Mammary epithelial cell (primary cell): Measurements from ENCODE around the gene ANTXR2.

ENCODE experiments used
- CTCF ChIP-seq, 2 donors: IDR thresholded peaks in 1 of 2; conservative IDR thresholded peaks in 1 of 2; 2 replicates each; pipeline ENCODE4 v1.5.1; 2011 to 2012; ENCODE audit warnings: inconsistent platforms in 2 of 2, low read length in 2 of 2, mild to moderate bottlenecking in 2 of 2, control low read depth in 1 of 2, low read depth in 1 of 2; ENCODE audit not compliant: insufficient read depth in 1 of 2; ENCODE audit errors: extremely low read depth in 1 of 2
- EZH2 ChIP-seq: IDR thresholded peaks from 2 replicates; pipeline ENCODE4 v1.6.1; 2012; ENCODE audit warnings: low read length, inconsistent platforms, borderline replicate concordance

- TF ChIP-seq CTCF (conservative IDR thresholded peaks at IDR 0.05 in 1 of 2, IDR thresholded peaks at IDR 0.05 in 1 of 2; ENCODE audit: extremely low read depth in 1 of 2, insufficient read depth in 1 of 2, low read depth in 1 of 2, low read length in 2 of 2) (no peak), EZH2 (no peak)
Measured at GRCh38 chr4:80035336-80035735, 37.7 kb downstream of the ANTXR2 start.
